ENCODE measurements around the gene FAM47E. TPM values are rescaled to one million over a fixed set of nuclear protein-coding genes. Genes with fewer than 3 reads are reported as not detected.

The FAM47E gene
- total and polyA plus RNA-seq, 2 of the 13 experiments (the other 11 are each of a cell fraction or from before 2014, with no cell fraction given): 0.33 to 0.66 TPM

- TF ChIP-seq POLR2AphosphoS5 (IDR thresholded peaks at IDR 0.05; ENCODE audit: low read depth, low read length) (peak; percentile 56), ZSCAN30 (CRISPR knock-in tag; IDR thresholded peaks at IDR 0.05) (peak; percentile 84), YY1 (IDR thresholded peaks at IDR 0.05; ENCODE audit: insufficient read depth, insufficient replicate concordance, low read depth, low read length) (peak; percentile 54), ZBTB8A (CRISPR knock-in tag; IDR thresholded peaks at IDR 0.05; ENCODE audit: borderline replicate concordance, low read depth) (0 out of 2 replicates have a peak, but pooled peaks have one; percentile 59), HNF1A (IDR thresholded peaks at IDR 0.05; ENCODE audit: low read depth) (no peak), HNF1A (CRISPR knock-in tag; IDR thresholded peaks at IDR 0.05; ENCODE audit: borderline replicate concordance) (peak; percentile 60; the same call in 1 of the 2 replicates), ZNF772 (CRISPR knock-in tag; IDR thresholded peaks at IDR 0.05) (peak; percentile 32; the same call in 1 of the 2 replicates), KDM6A (CRISPR knock-in tag; IDR thresholded peaks at IDR 0.05; ENCODE audit: low read depth) (no peak), FOXM1 (CRISPR knock-in tag; IDR thresholded peaks at IDR 0.05) (no peak), YEATS4 (CRISPR knock-in tag; IDR thresholded peaks at IDR 0.05; ENCODE audit: borderline replicate concordance) (peak; percentile 83), ZNF609 (CRISPR knock-in tag; IDR thresholded peaks at IDR 0.05; ENCODE audit: borderline replicate concordance) (peak; percentile 26; the same call in 1 of the 2 replicates)
- TF ChIP-seq, protein P1, sequence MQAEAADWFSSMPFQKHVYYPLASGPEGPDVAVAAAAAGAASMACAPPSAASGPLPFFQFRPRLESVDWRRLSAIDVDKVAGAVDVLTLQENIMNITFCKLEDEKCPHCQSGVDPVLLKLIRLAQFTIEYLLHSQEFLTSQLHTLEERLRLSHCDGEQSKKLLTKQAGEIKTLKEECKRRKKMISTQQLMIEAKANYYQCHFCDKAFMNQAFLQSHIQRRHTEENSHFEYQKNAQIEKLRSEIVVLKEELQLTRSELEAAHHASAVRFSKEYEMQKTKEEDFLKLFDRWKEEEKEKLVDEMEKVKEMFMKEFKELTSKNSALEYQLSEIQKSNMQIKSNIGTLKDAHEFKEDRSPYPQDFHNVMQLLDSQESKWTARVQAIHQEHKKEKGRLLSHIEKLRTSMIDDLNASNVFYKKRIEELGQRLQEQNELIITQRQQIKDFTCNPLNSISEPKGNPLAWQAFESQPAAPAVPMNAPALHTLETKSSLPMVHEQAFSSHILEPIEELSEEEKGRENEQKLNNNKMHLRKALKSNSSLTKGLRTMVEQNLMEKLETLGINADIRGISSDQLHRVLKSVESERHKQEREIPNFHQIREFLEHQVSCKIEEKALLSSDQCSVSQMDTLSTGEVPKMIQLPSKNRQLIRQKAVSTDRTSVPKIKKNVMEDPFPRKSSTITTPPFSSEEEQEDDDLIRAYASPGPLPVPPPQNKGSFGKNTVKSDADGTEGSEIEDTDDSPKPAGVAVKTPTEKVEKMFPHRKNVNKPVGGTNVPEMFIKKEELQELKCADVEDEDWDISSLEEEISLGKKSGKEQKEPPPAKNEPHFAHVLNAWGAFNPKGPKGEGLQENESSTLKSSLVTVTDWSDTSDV (CRISPR knock-in tag; IDR thresholded peaks at IDR 0.05): peak; percentile 80
- TF ChIP-seq, protein P2, sequence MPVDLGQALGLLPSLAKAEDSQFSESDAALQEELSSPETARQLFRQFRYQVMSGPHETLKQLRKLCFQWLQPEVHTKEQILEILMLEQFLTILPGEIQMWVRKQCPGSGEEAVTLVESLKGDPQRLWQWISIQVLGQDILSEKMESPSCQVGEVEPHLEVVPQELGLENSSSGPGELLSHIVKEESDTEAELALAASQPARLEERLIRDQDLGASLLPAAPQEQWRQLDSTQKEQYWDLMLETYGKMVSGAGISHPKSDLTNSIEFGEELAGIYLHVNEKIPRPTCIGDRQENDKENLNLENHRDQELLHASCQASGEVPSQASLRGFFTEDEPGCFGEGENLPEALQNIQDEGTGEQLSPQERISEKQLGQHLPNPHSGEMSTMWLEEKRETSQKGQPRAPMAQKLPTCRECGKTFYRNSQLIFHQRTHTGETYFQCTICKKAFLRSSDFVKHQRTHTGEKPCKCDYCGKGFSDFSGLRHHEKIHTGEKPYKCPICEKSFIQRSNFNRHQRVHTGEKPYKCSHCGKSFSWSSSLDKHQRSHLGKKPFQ (CRISPR knock-in tag; IDR thresholded peaks at IDR 0.05; ENCODE audit: insufficient replicate concordance): peak; percentile 46
Measured at GRCh38 chr4:76305971-76306881, 54.7 kb downstream of the FAM47E start, which contains the start of gene STBD1 (continued).
